NCI-H2081 (cell line): ENCODE results near the gene IL17F.

Experiments
- DNase-seq, 2 experiments: peaks; one replicate each; lab custom pipeline; 2025; lab: John Stamatoyannopoulos, UW

IL17F gene

DNA sequence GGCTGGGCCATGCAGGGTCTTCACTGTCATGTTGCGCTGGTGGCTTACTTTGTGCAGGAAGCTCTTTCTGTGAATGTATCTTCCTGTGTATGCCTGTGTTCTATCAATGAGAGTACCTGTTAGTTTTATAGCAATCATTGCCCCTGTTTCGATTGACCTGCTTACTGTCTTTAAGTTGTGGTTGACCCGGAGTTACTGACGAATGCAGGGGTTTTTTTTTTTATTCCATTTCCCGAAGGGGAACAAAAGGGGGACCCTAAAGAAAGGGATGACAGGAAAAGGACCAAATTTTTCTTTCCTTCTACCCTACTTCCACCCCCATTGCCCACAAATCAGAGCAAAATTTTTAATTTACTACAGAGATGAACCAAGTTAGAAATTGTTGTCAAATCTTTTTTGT is at the start of gene IL17F:
Gene IL17F, minus strand, starts transcription at position 101 of the 400 bp plus-strand sequence. Its CDS starts 71 bp downstream, at position 30.
- no peak for DNase-seq

- peak in 1 of 2 experiments; percentile 53 for DNase-seq
Observed at GRCh38 chr6:52293067-52293466, 48.8 kb upstream of the IL17F start.

- DNase-seq, result no peak
Observed at GRCh38 chr6:52288841-52289240, 44.5 kb upstream of the IL17F start.

- DNase-seq, result no peak
Observed at GRCh38 chr6:52288216-52288615, 43.9 kb upstream of the IL17F start.

DNA sequence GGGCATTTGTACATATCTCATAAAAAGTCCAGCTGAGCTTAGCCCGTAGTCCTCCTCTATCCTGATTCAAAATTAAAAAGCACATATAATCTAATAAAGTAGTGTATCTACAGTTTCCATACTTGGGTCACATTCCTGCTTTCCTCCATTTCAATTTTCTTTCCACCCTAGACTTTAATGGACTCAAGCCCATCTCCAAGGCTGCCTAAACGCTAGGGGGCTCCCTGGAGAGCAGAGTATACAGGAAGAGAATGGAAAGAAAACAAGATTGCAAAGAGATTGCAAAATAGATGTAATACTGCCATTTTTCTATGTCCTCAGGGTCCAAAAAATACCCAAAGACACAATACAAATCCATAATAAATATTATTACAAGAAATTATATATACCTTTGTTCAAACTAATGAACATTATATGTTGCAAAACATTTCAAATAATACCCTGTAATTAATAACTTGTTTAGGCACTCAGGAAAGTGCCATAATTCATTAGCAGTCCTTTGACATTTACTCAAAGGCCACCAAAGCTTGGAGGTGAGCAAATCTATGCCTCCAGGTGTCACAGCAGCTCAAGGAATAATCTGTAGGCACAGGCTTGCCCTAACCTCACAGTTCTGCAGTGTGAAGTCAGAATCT is 42.6 kb upstream of the IL17F start:
- peak; percentile 59 to 72 for DNase-seq

DNA sequence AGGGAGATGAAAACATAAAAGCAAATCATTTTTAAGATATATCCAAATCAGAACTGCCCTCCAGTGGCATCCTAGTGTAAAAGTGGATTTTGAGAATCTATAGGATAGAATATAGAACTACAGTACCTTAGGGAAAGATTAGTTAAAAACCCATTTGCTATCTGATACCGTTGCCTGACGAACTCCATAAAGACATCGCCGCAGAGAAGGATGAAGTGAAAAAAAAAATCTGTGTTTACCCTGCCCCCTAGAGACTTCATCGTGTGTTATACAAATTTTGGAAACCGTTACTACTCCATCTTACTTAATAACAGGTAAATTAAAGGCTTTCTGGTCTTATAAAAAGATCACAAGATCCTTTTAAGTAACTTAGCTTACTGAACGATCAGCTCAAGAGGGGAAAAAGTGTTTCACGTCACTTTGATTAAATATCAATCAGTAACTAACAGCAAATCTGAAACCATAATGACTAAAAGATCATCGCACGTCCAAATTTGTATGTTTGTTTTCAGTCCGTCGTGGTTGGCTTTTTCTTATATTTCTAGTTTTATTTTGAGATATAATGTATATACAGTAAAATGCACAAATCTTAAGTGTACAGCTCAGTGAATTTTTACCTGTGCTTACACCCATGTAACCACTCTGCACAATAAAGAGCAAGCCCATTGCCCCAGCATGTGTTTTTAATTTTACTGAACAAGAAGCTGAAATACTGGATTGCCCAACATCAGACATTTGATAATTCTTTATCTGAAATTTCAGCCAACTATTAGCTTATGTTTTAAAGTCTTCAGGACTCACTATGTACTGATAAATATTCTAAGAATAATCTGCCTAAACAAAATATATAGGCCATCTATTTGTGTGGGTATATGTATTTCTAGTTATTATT is 41.1 kb upstream of the IL17F start:
- peak in 1 of 2 experiments; percentile 39 for DNase-seq

DNA sequence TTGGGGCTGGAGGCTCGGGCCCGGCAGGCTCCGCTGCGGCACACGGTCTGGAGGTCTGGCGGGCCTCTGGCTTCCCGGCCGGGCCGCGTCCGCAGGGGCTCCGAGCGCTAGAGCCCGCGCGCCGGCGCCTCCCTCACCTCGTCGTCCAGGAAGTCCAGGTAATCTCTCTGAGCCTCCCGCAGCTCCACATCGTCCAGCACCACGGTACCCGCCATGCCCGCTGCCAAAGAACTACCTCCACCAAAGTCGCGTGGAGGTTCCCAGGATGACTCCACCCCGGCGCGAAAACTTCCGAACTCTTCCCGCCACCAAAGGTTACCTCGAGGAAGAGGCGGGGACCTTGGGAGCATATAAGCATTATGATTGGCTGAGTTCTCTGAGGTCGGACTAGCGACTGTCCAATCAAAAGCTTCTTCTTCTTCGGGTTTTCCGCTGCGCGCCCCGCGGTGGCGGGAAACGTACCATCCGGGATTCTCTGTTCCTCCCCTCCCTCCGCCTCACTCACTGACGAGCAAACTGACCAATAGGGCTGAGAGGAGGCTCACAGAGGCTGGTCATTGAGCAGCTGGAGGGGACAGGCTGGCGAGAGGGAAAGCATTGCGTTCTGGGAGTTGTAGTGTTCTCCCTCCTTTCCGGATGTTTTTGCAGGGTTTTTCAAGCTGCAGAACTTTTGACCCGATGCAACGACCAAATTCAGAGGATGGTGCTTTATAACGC is 40.3 kb upstream of the IL17F start, which contains the start of gene MCM3:
Gene MCM3, minus strand, starts transcription at position 283 of the 717 bp plus-strand sequence. Its CDS starts 68 bp downstream, at position 215.
- peak; percentile 99 to 100 for DNase-seq

GRCh38 chr6:52284131-52284459 is 39.8 kb upstream of the IL17F start:
- peak; percentile 26 to 63 for DNase-seq

DNA sequence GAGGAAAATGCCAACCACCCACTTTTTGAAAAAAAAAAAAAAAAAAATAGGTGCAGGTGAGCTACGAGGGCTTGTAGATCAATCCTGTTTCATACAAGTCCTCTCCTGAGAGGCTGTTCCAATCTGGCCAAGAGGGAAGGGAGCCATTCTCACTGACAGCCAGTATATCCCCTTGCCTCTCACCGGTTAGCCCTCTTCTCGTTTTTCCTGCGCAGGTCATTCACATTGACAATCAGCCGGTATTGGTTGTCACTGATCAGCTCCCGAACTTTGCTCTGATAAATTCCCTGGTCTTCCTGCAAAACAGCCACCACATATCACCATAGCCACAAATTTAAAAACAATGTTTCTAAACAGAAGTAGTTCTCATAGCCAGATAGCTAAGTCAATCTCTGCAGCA is 38.8 kb upstream of the IL17F start:
- DNase-seq, result no peak

DNA sequence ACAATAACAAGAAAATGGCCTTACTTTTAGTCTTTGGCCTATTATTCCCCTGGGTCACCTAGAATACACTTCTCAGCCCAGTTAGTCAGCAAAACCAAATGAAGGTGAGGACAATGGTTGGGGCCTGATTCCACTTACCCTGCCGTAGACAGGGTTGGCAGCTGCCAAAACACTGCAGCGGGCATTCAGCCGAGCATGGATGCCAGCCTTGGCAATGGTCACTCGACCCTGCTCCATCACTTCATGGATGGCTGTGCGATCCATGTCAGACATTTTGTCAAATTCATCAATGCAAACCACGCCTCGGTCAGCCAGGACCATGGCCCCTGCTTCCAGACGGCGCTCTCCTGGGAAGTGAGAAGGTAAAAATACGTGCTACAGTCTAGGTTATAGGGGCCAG is 31.8 kb upstream of the IL17F start:
- no peak for DNase-seq

DNA sequence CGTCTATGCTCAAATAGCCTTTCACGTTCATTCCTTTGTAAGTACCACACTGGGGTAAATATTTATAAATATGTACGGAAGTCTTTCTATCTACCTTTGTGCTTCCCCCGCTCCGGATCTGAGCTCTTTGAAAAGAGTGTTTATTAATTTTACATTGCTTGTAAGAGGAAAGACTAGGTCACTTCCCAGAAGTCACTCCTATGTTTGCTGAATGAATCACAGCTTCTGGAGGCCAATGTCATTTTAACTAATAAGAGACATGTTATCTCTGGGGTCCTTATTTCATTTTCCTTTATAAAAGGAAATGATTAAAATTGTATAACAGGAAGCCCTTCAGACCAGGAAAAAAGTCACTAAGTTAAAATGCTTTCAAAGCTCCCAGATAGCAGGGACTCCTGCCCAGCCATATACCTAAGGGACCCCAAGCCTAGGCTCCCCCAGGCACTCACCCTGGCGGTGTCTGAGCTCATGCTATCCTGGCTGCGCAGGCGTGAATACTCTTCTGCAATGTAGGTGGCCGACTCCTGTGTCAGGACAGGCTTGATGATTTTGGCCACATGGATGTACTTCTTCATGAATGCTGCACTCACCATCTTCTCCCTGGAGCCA is 27.7 kb upstream of the IL17F start:
- DNase-seq, result no peak

GRCh38 chr6:52263709-52264540 is 19.6 kb upstream of the IL17F start:
- DNase-seq, result peak; percentile 39 to 40

- no peak for DNase-seq
Observed at GRCh38 chr6:52262620-52263344, 18.5 kb upstream of the IL17F start.

GRCh38 chr6:52261229-52261628 is 16.9 kb upstream of the IL17F start:
- no peak for DNase-seq

GRCh38 chr6:52260634-52261033 is 16.3 kb upstream of the IL17F start:
- no peak for DNase-seq

DNA sequence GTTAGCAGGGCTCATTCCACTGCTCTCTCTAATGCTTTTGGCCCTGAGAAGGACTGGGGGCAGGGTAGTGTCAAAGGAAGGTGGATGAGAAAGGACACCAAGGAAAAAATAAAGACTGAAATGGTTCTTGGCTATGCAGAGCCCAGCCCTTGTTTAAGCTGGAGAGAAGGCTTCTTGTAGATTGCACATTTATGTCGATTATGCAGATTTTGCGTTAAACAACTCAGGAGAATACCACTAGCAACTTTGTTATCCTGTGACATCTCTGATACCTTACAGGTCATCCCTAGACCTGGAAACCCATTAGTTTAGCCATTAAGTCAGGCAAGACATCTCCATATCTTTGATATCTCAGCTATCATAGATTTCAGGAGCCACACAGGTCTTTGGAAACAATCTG is 11.1 kb upstream of the IL17F start:
- DNase-seq, result no peak

DNA sequence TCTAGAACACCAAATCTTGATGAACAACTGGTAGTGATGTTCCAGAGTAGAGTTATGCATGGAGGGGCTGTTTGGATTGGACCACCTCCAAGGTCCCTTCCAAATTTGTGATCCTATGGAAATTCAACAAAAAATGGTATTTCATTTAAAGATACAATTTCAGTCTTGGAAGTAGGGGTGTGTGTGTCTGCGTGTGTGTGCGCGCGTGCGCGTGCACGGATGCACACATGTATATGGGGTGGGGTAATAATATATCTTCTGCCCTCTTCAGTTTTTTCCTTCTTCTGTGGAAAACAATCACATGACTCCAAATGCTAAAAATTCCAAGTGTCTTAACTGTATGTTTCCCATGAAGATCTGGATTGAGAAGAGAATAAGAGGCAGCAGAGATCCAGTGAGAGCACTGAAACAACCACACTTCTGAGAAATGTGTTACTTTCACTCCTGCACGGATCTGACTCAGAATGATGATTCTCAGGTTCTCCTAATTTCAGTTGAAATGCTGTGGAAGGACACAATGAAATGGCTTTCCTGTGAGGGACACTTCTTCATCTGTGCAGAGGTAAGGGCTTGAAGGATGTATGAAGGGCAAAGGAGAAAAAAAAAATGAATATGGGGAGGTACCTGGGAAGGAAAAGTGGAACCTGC is 10.6 kb upstream of the IL17F start:
- DNase-seq, result no peak

- no peak for DNase-seq
Observed at GRCh38 chr6:52253494-52253893, 9.2 kb upstream of the IL17F start.

GRCh38 chr6:52251113-52251512 is 6.8 kb upstream of the IL17F start:
- no peak for DNase-seq

GRCh38 chr6:52249078-52249477 is 4.8 kb upstream of the IL17F start:
- no peak for DNase-seq
